Left colon (tissue), 2 donors: ENCODE measurements around the gene SLN. TPM values are rescaled to one million over a fixed set of nuclear protein-coding genes. Genes with fewer than 3 reads are reported as not detected.

Source experiments
- ATAC-seq: fragments of 200-7000 bp; cut with Tn5 transposase; one replicate; pipeline ENCODE4 v1.9.1; 2020; ENCODE audit warnings: mild to moderate bottlenecking, moderate library complexity
- DNase-seq, 2 donors: peaks; one replicate each; pipeline ENCODE4 v3.0.0-alpha.2; 2020
- intact Hi-C, 2 donors: fragments of 100-400 bp; cut with DNase I in 1 of 2; cut with micrococcal nuclease in 1 of 2; formaldehyde crosslinking; loops; one replicate each; pipeline versions ENCODE4 v1.11.2 to v1.14.0; 2022; cut with DNase I, micrococcal nuclease
- total RNA-seq, 2 donors: library from RNA; stranded (reverse); fragmentation: NEBNext Ultra II Directional; extraction: Animal tissue kit (Norgen Biotek cat#: 25700); gene quantifications; one replicate each; pipeline ENCODE4 v1.2.1, GENCODE V29; 2021
- donor health status: DM: no; HTN: no; CAD: no.
- donor health status: DM: yes; HTN: yes; CAD: no.

Gene SLN
- total RNA-seq, 2 donors from 2014 or later, result not detected

GRCh38 chr11:107721207-107721606 lies 9.4 kb upstream of the SLN start:
- ATAC-seq (no peak), DNase-seq (no peak)
- intact Hi-C loops, result no loop called here

- no peak for DNase-seq
- no peak for ATAC-seq
- intact Hi-C loops, result no loop called here
Observed at GRCh38 chr11:107720303-107720774, 8.5 kb upstream of the SLN start.

- intact Hi-C loops, result no loop called here
- DNase-seq (no peak), ATAC-seq (no peak)
Observed at GRCh38 chr11:107719557-107720302, 7.9 kb upstream of the SLN start.

- intact Hi-C loops, result no loop called here
- ATAC-seq, result no peak
- DNase-seq, result no peak
Observed at GRCh38 chr11:107719073-107719472, 7.2 kb upstream of the SLN start.

GRCh38 chr11:107716884-107717532 lies 5.2 kb upstream of the SLN start:
- no peak for ATAC-seq
- no peak for DNase-seq
- intact Hi-C loops, result no loop called here

GRCh38 chr11:107713009-107713408 lies 1.2 kb upstream of the SLN start:
- intact Hi-C loops, result no loop called here
- no peak for ATAC-seq
- DNase-seq, result no peak

GRCh38 chr11:107710301-107710700 lies 1.6 kb downstream of the SLN start:
- ATAC-seq (no peak), DNase-seq (no peak)
- intact Hi-C loops, result no loop called here

- DNase-seq, result no peak
- no peak for ATAC-seq
- intact Hi-C loops, result no loop called here
Observed at GRCh38 chr11:107708792-107709191, 3.1 kb downstream of the SLN start.

- intact Hi-C loops, result no loop called here
- ATAC-seq (no peak), DNase-seq (no peak)
Observed at GRCh38 chr11:107707807-107708206, 4.0 kb downstream of the SLN start.

- intact Hi-C loops, result no loop called here
- no peak for ATAC-seq
- no peak for DNase-seq
Observed at GRCh38 chr11:107707215-107707671, 4.6 kb downstream of the SLN start.

GRCh38 chr11:107706531-107706930 lies 5.3 kb downstream of the SLN start:
- no peak for DNase-seq
- intact Hi-C loops, result no loop called here
- ATAC-seq, result no peak

GRCh38 chr11:107705027-107705426 lies 6.8 kb downstream of the SLN start:
- intact Hi-C loops, result no loop called here
- ATAC-seq (no peak), DNase-seq (no peak)

- ATAC-seq, result no peak
- intact Hi-C loops, result no loop called here
Observed at GRCh38 chr11:107704451-107704850, 7.4 kb downstream of the SLN start.

GRCh38 chr11:107702723-107703122 lies 9.1 kb downstream of the SLN start:
- intact Hi-C loops, result no loop called here
- DNase-seq (no peak), ATAC-seq (no peak)

More at GRCh38 chr11:107704451-107704850, 7.4 kb downstream of the SLN start:
- no peak for DNase-seq

- intact Hi-C loops, result no loop called here
- DNase-seq, result no peak
- ATAC-seq, result no peak
Observed at GRCh38 chr11:107702109-107702660, 9.7 kb downstream of the SLN start.

GRCh38 chr11:107699371-107700285 lies 12.2 kb downstream of the SLN start:
- intact Hi-C loops, result no loop called here
- ATAC-seq (no peak), DNase-seq (no peak)

GRCh38 chr11:107697291-107697690 lies 14.6 kb downstream of the SLN start:
- ATAC-seq (no peak), DNase-seq (no peak)
- intact Hi-C loops, result no loop called here

GRCh38 chr11:107696140-107696539 lies 15.7 kb downstream of the SLN start:
- ATAC-seq, result no peak
- intact Hi-C loops, result no loop called here
- DNase-seq, result no peak

- intact Hi-C loops, result no loop called here
- DNase-seq (no peak), ATAC-seq (no peak)
Observed at GRCh38 chr11:107695446-107695845, 16.4 kb downstream of the SLN start.
